Erythroblast (primary cell): ENCODE data around the gene DTX4.

ENCODE experiments used
- GATA1 ChIP-seq: IDR thresholded peaks from 2 replicates; pipeline ENCODE4 v1.6.1; 2011; ENCODE audit warnings: low read depth, mild to moderate bottlenecking, control low read depth, low read length, moderate library complexity
- POLR2A ChIP-seq: IDR thresholded peaks from 2 replicates; pipeline ENCODE4 v1.6.1; 2011; ENCODE audit warnings: mild to moderate bottlenecking, low read length

DNA sequence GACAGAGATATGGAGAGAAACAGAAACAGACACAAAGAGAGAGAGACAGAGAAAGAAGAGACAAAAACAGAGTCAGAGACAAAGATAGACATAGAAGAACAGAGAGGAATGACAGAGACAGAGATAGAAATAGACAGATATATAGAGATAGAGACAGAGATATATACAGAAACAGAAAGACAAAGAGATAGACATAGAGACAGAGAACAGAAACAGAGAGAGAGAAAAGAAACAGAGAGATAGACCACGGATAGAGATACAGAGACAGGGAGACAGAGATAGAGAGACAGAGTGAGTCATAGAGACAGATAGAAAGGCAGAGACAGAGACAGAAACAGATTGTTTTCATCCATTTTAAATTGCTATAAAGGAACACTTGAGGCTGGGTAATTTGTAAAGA, 53.1 kb downstream of the DTX4 start:
- TF ChIP-seq POLR2A (no peak), GATA1 (no peak)
